Stimulated activated CD4-positive, alpha-beta T cell treated with anti-CD3 and anti-CD28 coated beads, Interleukin-12 subunit alpha, Interleukin-12 subunit beta, amount 100 ng/mL, for 24 hours (primary cell): ENCODE data around the gene KAZN.

ENCODE experiments used
- DNase-seq, 2 experiments: peaks; one replicate each; pipeline ENCODE4 v3.0.0-alpha.2; 2020; ENCODE audit warnings: low read depth in 2 of 2

KAZN gene

GRCh38 chr1:15062479-15063099 lies 464.1 kb downstream of the KAZN start:
- DNase-seq: no peak

GRCh38 chr1:15063346-15063745 lies 464.9 kb downstream of the KAZN start:
- no peak for DNase-seq

- DNase-seq: no peak
Measured at GRCh38 chr1:15063783-15064182, 465.3 kb downstream of the KAZN start.

- no peak for DNase-seq
Measured at GRCh38 chr1:15064217-15064929, 465.9 kb downstream of the KAZN start.

- DNase-seq: no peak
Measured at GRCh38 chr1:15065291-15065690, 466.8 kb downstream of the KAZN start.

- DNase-seq: no peak
Measured at GRCh38 chr1:15065736-15066135, 467.3 kb downstream of the KAZN start.

- no peak for DNase-seq
Measured at GRCh38 chr1:15066191-15066590, 467.7 kb downstream of the KAZN start.

- no peak for DNase-seq
Measured at GRCh38 chr1:15067148-15067547, 468.7 kb downstream of the KAZN start.

GRCh38 chr1:15068152-15068551 lies 469.7 kb downstream of the KAZN start:
- no peak for DNase-seq

GRCh38 chr1:15068997-15069396 lies 470.5 kb downstream of the KAZN start:
- DNase-seq: no peak

- DNase-seq: no peak
Measured at GRCh38 chr1:15070145-15070748, 471.8 kb downstream of the KAZN start.

GRCh38 chr1:15071936-15072335 lies 473.5 kb downstream of the KAZN start:
- DNase-seq: no peak

- no peak for DNase-seq
Measured at GRCh38 chr1:15073799-15074308, 475.4 kb downstream of the KAZN start.

GRCh38 chr1:15075175-15075574 lies 476.7 kb downstream of the KAZN start:
- DNase-seq: no peak

GRCh38 chr1:15075817-15076216 lies 477.3 kb downstream of the KAZN start:
- no peak for DNase-seq

GRCh38 chr1:15076807-15077206 lies 478.3 kb downstream of the KAZN start:
- DNase-seq: no peak

- DNase-seq: no peak
Measured at GRCh38 chr1:15077384-15077783, 478.9 kb downstream of the KAZN start.

GRCh38 chr1:15080328-15081007 lies 482.0 kb downstream of the KAZN start:
- no peak for DNase-seq

- DNase-seq: no peak
Measured at GRCh38 chr1:15081102-15081501, 482.6 kb downstream of the KAZN start.

GRCh38 chr1:15083578-15083977 lies 485.1 kb downstream of the KAZN start:
- DNase-seq: no peak

GRCh38 chr1:15088281-15088971 lies 489.9 kb downstream of the KAZN start:
- no peak for DNase-seq
